ENCODE results near the gene CFAP91.

GRCh38 chr3:119665954-119666559 is 36.8 kb upstream of the CFAP91 start:
- TF ChIP-seq CTCF (IDR thresholded peaks at IDR 0.05): no peak
- TF ChIP-seq POLR2AphosphoS5 (IDR thresholded peaks at IDR 0.05; ENCODE audit: insufficient read depth in 1 of 2, low read depth in 1 of 2): peak in 1 of 2 donors; percentile 23
- TF ChIP-seq POLR2A (IDR thresholded peaks at IDR 0.05): no peak
